H9 (cell line): Measurements from ENCODE around the gene GALNT15. TPM values are rescaled to one million over a fixed set of nuclear protein-coding genes. Genes with fewer than 3 reads are reported as not detected.

Experiments used
- DNase-seq: peaks from one replicate; pipeline ENCODE4 v3.0.0-alpha.2; 2017
- H2AFZ ChIP-seq: one replicate; pipeline ENCODE4 v1.6.1; 2013; ENCODE audit warnings: mild to moderate bottlenecking, low read length, control low read depth, moderate library complexity
- H2AK5ac ChIP-seq: 2 replicates; pipeline ENCODE4 v1.6.1; 2013; ENCODE audit warnings: low read length, control low read depth, mixed read lengths; ENCODE audit not compliant: insufficient read length
- H2BK120ac ChIP-seq: one replicate; pipeline ENCODE4 v1.6.1; 2013; ENCODE audit warnings: low read depth, mild to moderate bottlenecking, low read length, control low read depth, inconsistent platforms; ENCODE audit not compliant: poor library complexity, severe bottlenecking
- H2BK12ac ChIP-seq: 2 replicates; pipeline ENCODE4 v1.6.1; 2013; ENCODE audit warnings: low read length, control low read depth, mixed read lengths, low read depth; ENCODE audit not compliant: insufficient read length
- H2BK15ac ChIP-seq: 2 replicates; pipeline ENCODE4 v1.6.1; 2013; ENCODE audit warnings: low read depth, low read length, control low read depth
- H2BK20ac ChIP-seq: one replicate; pipeline ENCODE4 v1.6.1; 2013; ENCODE audit warnings: low read depth, mild to moderate bottlenecking, low read length, control low read depth, inconsistent platforms; ENCODE audit not compliant: poor library complexity, severe bottlenecking
- H2BK5ac ChIP-seq: 2 replicates; pipeline ENCODE4 v1.6.1; 2013; ENCODE audit warnings: low read length, control low read depth, mixed read lengths; ENCODE audit not compliant: insufficient read length
- H3K14ac ChIP-seq: 2 replicates; pipeline ENCODE4 v1.6.1; 2013; ENCODE audit warnings: low read length, control low read depth; ENCODE audit not compliant: insufficient read depth
- H3K18ac ChIP-seq: 2 replicates; pipeline ENCODE4 v1.6.1; 2013; ENCODE audit warnings: low read depth, mild to moderate bottlenecking, mixed read lengths, low read length, control low read depth; ENCODE audit not compliant: insufficient read length
- H3K23ac ChIP-seq: 2 replicates; pipeline ENCODE4 v1.6.1; 2013; ENCODE audit warnings: low read length, control low read depth, mixed read lengths, low read depth; ENCODE audit not compliant: insufficient read length
- H3K23me2 ChIP-seq: 2 replicates; pipeline ENCODE4 v1.6.1; 2013; ENCODE audit warnings: low read depth, mild to moderate bottlenecking, mixed read lengths, low read length, control low read depth; ENCODE audit not compliant: insufficient read length, poor library complexity, severe bottlenecking
- H3K27ac ChIP-seq: 2 replicates; pipeline ENCODE4 v1.5.1; 2013; ENCODE audit warnings: low read length, control low read depth, mixed read lengths, low read depth; ENCODE audit not compliant: insufficient read length
- H3K27me3 ChIP-seq: 2 replicates; pipeline ENCODE4 v1.6.1; 2013; ENCODE audit warnings: low read length, control low read depth, inconsistent platforms; ENCODE audit not compliant: insufficient read depth
- H3K4ac ChIP-seq: 2 replicates; pipeline ENCODE4 v1.6.1; 2013; ENCODE audit warnings: low read depth, mild to moderate bottlenecking, control low read depth, inconsistent platforms, low read length, moderate library complexity
- H3K4me1 ChIP-seq: 2 replicates; pipeline ENCODE4 v1.6.1; 2013; ENCODE audit warnings: low read length, control low read depth, inconsistent platforms; ENCODE audit not compliant: insufficient read depth
- H3K4me2 ChIP-seq: 2 replicates; pipeline ENCODE4 v1.6.1; 2013; ENCODE audit warnings: low read length, control low read depth, mixed read lengths; ENCODE audit not compliant: insufficient read length, insufficient read depth
- H3K56ac ChIP-seq: 2 replicates; pipeline ENCODE4 v1.6.1; 2013; ENCODE audit warnings: low read depth, mild to moderate bottlenecking, mixed read lengths, low read length, control low read depth; ENCODE audit not compliant: insufficient read length
- H3K79me1 ChIP-seq: 2 replicates; pipeline ENCODE4 v1.6.1; 2013; ENCODE audit warnings: low read depth, mild to moderate bottlenecking, moderate library complexity, low read length, control low read depth, inconsistent platforms; ENCODE audit not compliant: insufficient read depth, poor library complexity, severe bottlenecking
- H3K79me2 ChIP-seq: 2 replicates; pipeline ENCODE4 v1.6.1; 2013; ENCODE audit warnings: low read length, control low read depth, inconsistent platforms; ENCODE audit not compliant: insufficient read depth
- H3K9ac ChIP-seq: 2 replicates; pipeline ENCODE4 v1.6.1; 2013; ENCODE audit warnings: low read length, control low read depth, mixed read lengths; ENCODE audit not compliant: insufficient read length; ENCODE audit errors: extremely low read depth
- H3K9me3 ChIP-seq: one replicate; pipeline ENCODE4 v1.6.1; 2013; ENCODE audit warnings: low read depth, low read length, inconsistent platforms; ENCODE audit not compliant: control insufficient read depth
- H3T11ph ChIP-seq: one replicate; pipeline ENCODE4 v1.6.1; 2013; ENCODE audit warnings: mild to moderate bottlenecking, low read length, control low read depth, inconsistent platforms
- H4K20me1 ChIP-seq: one replicate; pipeline ENCODE4 v1.6.1; 2013; ENCODE audit not compliant: control insufficient read depth, insufficient read length, insufficient read depth
- H4K5ac ChIP-seq: 2 replicates; pipeline ENCODE4 v1.6.1; 2013; ENCODE audit warnings: low read depth, mild to moderate bottlenecking, mixed read lengths, low read length, control low read depth; ENCODE audit not compliant: insufficient read length
- H4K8ac ChIP-seq: replicated peaks from 2 replicates; pipeline ENCODE4 v1.6.1; 2013; ENCODE audit warnings: low read length, control low read depth, mixed read lengths, low read depth; ENCODE audit not compliant: insufficient read length
- H4K91ac ChIP-seq: 2 replicates; pipeline ENCODE4 v1.6.1; 2013; ENCODE audit warnings: low read depth, mild to moderate bottlenecking, moderate library complexity, mixed read lengths, low read length, control low read depth; ENCODE audit not compliant: insufficient read length
- H3K27ac Mint-ChIP-seq, 3 experiments: 2 replicates in 2 of 3; 3 replicates in 1 of 3; pipeline ENCODE4 v1.8.0; 2020 to 2021; ENCODE audit warnings: mixed read lengths in 3 of 3, mild to moderate bottlenecking in 1 of 3, moderate library complexity in 1 of 3
- H3K27me3 Mint-ChIP-seq: 2 replicates; pipeline ENCODE4 v1.8.0; 2021; ENCODE audit warnings: low read depth, mild to moderate bottlenecking, moderate library complexity, mixed read lengths
- H3K36me3 Mint-ChIP-seq, 3 experiments: 2 replicates in 2 of 3; 3 replicates in 1 of 3; pipeline ENCODE4 v1.8.0; 2020 to 2021; ENCODE audit warnings: low read depth in 3 of 3, mixed read lengths in 3 of 3; ENCODE audit not compliant: insufficient read depth in 1 of 3
- H3K4me1 Mint-ChIP-seq, 2 experiments: 2 replicates each; pipeline ENCODE4 v1.8.0; 2020; ENCODE audit warnings: mixed read lengths in 2 of 2
- H3K4me3 Mint-ChIP-seq, 2 experiments: 2 replicates in 1 of 2; 3 replicates in 1 of 2; pipeline ENCODE4 v1.8.0; 2020 to 2021; ENCODE audit warnings: mild to moderate bottlenecking in 2 of 2, mixed read lengths in 2 of 2, moderate library complexity in 1 of 2
- H3K9me3 Mint-ChIP-seq, 2 experiments: 2 replicates in 1 of 2; 3 replicates in 1 of 2; pipeline ENCODE4 v1.8.0; 2020; ENCODE audit warnings: mild to moderate bottlenecking in 2 of 2, mixed read lengths in 2 of 2, moderate library complexity in 1 of 2
- WGBS: extraction: QIAGEN DNeasy Blood & Tissue Kit; methylation state at CpG from one replicate; pipeline ENCODE4 v1.1.7; 2013; ENCODE audit warnings: missing lambda C conversion rate, low lambda C conversion rate, mixed read lengths; ENCODE audit not compliant: insufficient read length; ENCODE audit errors: extremely low coverage; 5-methylcytosine and 5-hydroxymethylcytosine counted together
- total RNA-seq: library from RNA; stranded (reverse); gene quantifications from 2 replicates; pipeline ENCODE4 v1.2.1, GENCODE V29; 2021
- TF ChIP-seq, protein P1 (sequence below): fragments of 200-600 bp; sonication (generic); conservative IDR thresholded peaks from 3 replicates; pipeline ENCODE4 v1.8.0; 2021; ENCODE audit warnings: antibody characterized with exemption, mild to moderate bottlenecking

GALNT15 gene
- total RNA-seq, 1 experiment from 2014 or later, result 0.04 TPM

GRCh38 chr3:16192176-16192811, 17.8 kb downstream of the GALNT15 start:
- Histone ChIP-seq H3K4me1 (no peaks in the 10 kb centered on the region), H3K56ac (no peak overlapping the region), H3K4ac (no peak overlapping the region), H2BK15ac (no peak overlapping the region), H3K79me1 (no peaks in the 10 kb centered on the region), H3K23ac (no peak overlapping the region), H4K5ac (no peak overlapping the region), H3K79me2 (no peaks in the 10 kb centered on the region), H3K14ac (no peak overlapping the region), H2BK5ac (no peak overlapping the region), H4K20me1 (no peaks in the 10 kb centered on the region), H3K9me3 (no peaks in the 10 kb centered on the region), H3K27me3 (no peaks in the 10 kb centered on the region), H2BK20ac (no peak overlapping the region), H2BK120ac (no peak overlapping the region), H2AFZ (no peak overlapping the region), H2AK5ac (no peak overlapping the region), H3K9ac (no peak overlapping the region), H3K23me2 (no peaks in the 10 kb centered on the region), H4K8ac (no peak overlapping the region), H3K4me2 (no peak overlapping the region), H3K18ac (no peak overlapping the region), H2BK12ac (no peak overlapping the region), H4K91ac (no peak overlapping the region), H3T11ph (no peak overlapping the region), H3K27ac (no peak overlapping the region)
- no peak overlapping the region for H3K4me3 Mint-ChIP-seq
- WGBS, result no CpG with 5 or more reads among the region's 5 CpGs
- no peak overlapping the region for H3K27ac Mint-ChIP-seq
- peaks cover 0 to 3% of the 10 kb centered on the region in 2 experiments; a peak in 1 of 4 replicates for H3K4me1 Mint-ChIP-seq
- H3K36me3 Mint-ChIP-seq, result no peaks in the 10 kb centered on the region
- DNase-seq, result no peak
- TF ChIP-seq, protein P1, sequence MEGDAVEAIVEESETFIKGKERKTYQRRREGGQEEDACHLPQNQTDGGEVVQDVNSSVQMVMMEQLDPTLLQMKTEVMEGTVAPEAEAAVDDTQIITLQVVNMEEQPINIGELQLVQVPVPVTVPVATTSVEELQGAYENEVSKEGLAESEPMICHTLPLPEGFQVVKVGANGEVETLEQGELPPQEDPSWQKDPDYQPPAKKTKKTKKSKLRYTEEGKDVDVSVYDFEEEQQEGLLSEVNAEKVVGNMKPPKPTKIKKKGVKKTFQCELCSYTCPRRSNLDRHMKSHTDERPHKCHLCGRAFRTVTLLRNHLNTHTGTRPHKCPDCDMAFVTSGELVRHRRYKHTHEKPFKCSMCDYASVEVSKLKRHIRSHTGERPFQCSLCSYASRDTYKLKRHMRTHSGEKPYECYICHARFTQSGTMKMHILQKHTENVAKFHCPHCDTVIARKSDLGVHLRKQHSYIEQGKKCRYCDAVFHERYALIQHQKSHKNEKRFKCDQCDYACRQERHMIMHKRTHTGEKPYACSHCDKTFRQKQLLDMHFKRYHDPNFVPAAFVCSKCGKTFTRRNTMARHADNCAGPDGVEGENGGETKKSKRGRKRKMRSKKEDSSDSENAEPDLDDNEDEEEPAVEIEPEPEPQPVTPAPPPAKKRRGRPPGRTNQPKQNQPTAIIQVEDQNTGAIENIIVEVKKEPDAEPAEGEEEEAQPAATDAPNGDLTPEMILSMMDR, result no peak
- no peaks in the 10 kb centered on the region for H3K9me3 Mint-ChIP-seq
- H3K27me3 Mint-ChIP-seq, result no peaks in the 10 kb centered on the region
